NCI-H2107 treated with DMSO at 0.1 percent for 48 hours (cell line): ENCODE data around the gene KLHL13.
A peak's percentile ranks its signal among the peaks of the same experiment; 100 is the strongest.
"Not testable (repeated sequence)": the region's sequence is repeated elsewhere in the genome, so short reads cannot be mapped to it uniquely, and the experiment has no call there.

Experiments used
- DNase-seq: peaks from one replicate; lab custom pipeline; 2025; ENCODE audit not compliant: unreplicated experiment; lab: John Stamatoyannopoulos, UW

The KLHL13 gene

GRCh38 chrX:118088084-118088483 is 28.5 kb downstream of the KLHL13 start:
- DNase-seq = no peak

- DNase-seq = no peak
These were observed 42.4 kb downstream of the KLHL13 start for GRCh38 chrX:118074196-118074595.

- DNase-seq = peak; percentile 68
These were observed 49.6 kb downstream of the KLHL13 start for GRCh38 chrX:118066867-118067515.

- DNase-seq = no peak
These were observed 53.6 kb downstream of the KLHL13 start for GRCh38 chrX:118062817-118063615.

GRCh38 chrX:118062048-118062789 is 54.4 kb downstream of the KLHL13 start:
- DNase-seq = no peak

GRCh38 chrX:118058924-118059323 is 57.7 kb downstream of the KLHL13 start:
- no peak for DNase-seq

- no peak for DNase-seq
These were observed 59.7 kb downstream of the KLHL13 start for GRCh38 chrX:118056870-118057269.

GRCh38 chrX:118049713-118050112 is 66.9 kb downstream of the KLHL13 start:
- no peak for DNase-seq

GRCh38 chrX:118047446-118048186 is 69.0 kb downstream of the KLHL13 start:
- no peak for DNase-seq

GRCh38 chrX:118039591-118039990 is 77.0 kb downstream of the KLHL13 start:
- no peak for DNase-seq

- no peak for DNase-seq
These were observed 77.8 kb downstream of the KLHL13 start for GRCh38 chrX:118038614-118039365.

GRCh38 chrX:118026631-118027030 is 90.0 kb downstream of the KLHL13 start:
- DNase-seq = no peak

- DNase-seq = no peak
These were observed 91.4 kb downstream of the KLHL13 start for GRCh38 chrX:118025226-118025625.

- no peak for DNase-seq
These were observed 92.1 kb downstream of the KLHL13 start for GRCh38 chrX:118024482-118024881.

GRCh38 chrX:118022753-118023152 is 93.9 kb downstream of the KLHL13 start:
- no peak for DNase-seq

- DNase-seq = no peak
These were observed 100.2 kb downstream of the KLHL13 start for GRCh38 chrX:118016422-118016821.

GRCh38 chrX:118002417-118002816 is 114.2 kb downstream of the KLHL13 start:
- not testable (repeated sequence) for DNase-seq

GRCh38 chrX:118000518-118000917 is 116.1 kb downstream of the KLHL13 start:
- no peak for DNase-seq

GRCh38 chrX:117998171-117998570 is 118.4 kb downstream of the KLHL13 start:
- DNase-seq = no peak

- DNase-seq = no peak
These were observed 119.6 kb downstream of the KLHL13 start for GRCh38 chrX:117996918-117997480.
